GM12801 (cell line): ENCODE measurements around the gene ASCL2.

ENCODE experiments used
- TF ChIP-seq, protein P1 (sequence below): IDR thresholded peaks from one replicate; pipeline ENCODE4 v1.5.1; 2011; ENCODE audit warnings: control low read depth; ENCODE audit not compliant: insufficient read length; ENCODE audit errors: extremely low read depth

ASCL2 gene

DNA sequence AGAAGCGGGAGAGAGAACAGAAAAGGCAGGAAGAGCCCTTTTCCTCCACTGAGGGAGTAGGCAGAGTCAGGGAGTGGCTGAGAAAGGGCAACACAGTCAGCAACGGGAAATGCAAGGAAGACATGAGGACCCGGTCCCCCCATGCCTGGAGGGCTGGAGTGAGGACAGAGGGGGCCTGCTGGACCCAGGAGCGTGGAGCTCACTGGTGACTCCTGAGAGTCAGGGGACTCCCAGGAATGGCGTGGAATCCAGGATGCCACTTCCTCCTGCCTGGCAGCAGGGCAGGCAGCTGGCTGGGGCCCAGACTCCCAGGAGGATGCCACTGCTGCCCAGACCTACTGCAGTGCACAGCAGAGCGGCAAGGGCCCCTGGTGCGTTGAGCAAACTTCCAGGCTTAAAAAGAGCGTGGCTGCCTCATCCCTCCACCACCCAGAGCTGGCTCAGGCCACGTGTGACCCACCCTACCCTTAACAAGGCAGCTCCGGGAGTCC, 20.0 kb upstream of the ASCL2 start:
- TF ChIP-seq, protein P1, sequence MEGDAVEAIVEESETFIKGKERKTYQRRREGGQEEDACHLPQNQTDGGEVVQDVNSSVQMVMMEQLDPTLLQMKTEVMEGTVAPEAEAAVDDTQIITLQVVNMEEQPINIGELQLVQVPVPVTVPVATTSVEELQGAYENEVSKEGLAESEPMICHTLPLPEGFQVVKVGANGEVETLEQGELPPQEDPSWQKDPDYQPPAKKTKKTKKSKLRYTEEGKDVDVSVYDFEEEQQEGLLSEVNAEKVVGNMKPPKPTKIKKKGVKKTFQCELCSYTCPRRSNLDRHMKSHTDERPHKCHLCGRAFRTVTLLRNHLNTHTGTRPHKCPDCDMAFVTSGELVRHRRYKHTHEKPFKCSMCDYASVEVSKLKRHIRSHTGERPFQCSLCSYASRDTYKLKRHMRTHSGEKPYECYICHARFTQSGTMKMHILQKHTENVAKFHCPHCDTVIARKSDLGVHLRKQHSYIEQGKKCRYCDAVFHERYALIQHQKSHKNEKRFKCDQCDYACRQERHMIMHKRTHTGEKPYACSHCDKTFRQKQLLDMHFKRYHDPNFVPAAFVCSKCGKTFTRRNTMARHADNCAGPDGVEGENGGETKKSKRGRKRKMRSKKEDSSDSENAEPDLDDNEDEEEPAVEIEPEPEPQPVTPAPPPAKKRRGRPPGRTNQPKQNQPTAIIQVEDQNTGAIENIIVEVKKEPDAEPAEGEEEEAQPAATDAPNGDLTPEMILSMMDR: no peak

DNA sequence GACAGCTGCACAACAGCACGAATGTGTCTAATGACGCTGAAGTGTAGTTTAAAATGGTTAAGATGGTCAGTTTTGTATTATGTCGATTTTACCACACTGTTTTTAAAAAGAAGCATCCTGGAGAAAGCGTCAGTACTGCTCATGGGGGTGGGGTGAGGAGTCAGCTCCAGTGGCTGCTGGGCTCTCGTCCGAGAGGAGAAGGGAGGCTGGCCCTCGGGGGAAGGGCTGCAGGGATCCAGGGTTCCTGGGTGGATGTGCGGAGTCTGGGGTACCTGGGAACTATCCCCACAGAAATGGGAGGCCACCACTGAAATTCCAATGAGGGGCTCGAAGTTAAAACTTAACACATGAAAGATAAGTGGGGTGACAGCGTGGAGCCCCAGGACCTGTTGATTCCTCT, 19.5 kb upstream of the ASCL2 start:
- TF ChIP-seq, protein P1: no peak

DNA sequence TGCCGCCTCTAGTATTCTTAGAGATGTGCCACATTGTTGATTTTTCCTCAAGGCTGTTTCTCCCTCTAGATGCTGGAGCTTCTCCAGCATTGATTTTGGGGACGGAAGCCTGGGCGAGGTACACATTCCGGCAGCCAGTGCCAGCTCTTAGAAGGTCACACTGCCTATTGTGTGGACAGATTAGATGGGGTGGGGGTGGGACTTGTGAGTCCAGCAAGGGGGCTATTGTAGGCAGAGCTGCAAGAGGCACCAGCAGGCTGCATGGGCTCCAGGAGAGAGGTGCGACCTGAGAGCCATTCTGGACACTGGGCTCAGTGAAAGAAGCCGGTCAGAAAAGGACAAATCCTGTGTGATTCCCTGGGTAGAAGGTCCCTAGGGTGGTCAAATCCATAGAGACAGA, 19.0 kb upstream of the ASCL2 start:
- TF ChIP-seq, protein P1: no peak

DNA sequence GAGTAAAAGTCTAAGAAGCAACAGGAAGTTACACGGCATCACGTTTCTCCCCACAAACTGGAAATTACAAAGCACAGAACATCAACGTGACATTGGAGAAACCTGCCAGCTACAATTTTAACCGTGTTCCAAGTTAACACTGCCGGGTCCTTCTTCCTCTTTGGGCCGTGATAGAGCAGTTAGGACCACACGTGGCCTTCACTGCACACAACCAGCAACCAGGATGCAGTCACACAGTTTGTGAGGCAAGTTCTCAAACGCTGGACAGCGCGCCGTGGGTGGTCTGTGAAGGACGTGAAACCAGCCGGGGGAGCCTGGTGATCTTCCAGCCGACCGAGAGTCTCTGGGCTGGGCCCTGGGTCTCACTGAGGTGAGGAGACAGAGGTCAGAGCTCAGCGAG, 16.7 kb upstream of the ASCL2 start:
- TF ChIP-seq, protein P1: no peak

DNA sequence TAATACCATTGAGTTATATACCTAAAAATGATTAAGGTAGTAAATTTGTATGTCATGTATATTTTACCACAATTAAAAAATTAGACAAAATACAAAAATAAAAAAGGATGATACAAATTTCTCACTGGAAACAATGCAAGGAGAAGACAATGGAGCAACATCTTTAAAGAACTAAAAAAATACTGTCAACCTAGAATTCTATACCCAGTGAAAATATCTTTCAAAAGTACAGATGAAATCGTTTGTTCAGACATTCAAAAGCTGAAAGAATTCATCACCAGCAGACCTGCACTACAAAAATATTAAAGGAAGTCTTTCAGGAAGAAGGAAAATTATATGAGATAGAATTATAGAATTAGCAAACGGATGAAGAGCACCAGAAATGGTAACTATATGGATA, 9.8 kb upstream of the ASCL2 start:
- TF ChIP-seq, protein P1: no peak

DNA sequence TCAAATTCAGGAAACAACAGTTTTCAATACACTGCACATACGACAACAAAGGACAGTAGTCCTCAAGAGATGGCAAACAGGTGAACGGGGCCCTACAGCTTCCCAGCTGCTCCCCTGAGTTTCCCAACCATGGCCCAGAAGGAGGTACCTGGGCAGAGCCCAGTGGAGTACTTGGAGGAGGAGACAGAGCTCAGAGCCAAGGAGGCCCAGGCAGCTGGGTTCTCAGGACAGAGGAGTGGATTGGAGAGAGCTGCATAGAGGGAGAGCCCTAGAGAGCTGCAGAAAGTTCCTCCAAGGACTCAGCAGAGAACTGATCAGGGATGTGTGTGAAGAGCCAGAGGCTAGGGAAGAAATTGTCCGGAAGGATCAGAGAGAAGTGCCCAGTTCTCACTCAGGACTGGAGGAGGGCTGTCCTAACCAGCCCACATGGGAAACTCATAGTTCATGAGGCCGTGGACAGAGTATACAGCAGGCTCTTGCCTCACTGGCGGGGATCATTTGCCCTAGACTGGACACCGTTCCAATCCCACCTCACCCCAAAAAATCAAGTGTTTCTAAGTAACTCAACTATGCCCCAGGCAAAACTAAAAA, 7.6 kb upstream of the ASCL2 start:
- TF ChIP-seq, protein P1: no peak

DNA sequence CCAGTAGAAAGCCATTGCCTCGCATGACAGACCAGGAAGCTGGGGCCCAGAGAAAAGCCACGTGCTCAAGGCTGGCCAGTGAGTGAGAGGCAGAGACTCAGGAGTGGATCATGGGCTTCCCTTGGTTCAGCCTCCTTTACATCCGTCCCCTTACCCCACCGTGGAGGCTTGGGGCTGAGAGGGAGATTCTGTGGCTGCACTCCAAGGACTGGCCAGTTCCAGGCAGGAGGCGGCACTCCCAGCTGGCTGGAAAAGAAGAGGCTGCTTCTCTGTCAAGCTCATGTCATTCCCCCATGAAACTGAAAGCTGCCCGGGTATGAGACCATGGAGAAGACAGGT, 6.6 kb upstream of the ASCL2 start:
- TF ChIP-seq, protein P1: no peak
